GM18511 (cell line): Measurements from ENCODE around the gene TXNDC12.
"Not testable (repeated sequence)": the region's sequence is repeated elsewhere in the genome, so short reads cannot be mapped to it uniquely, and the experiment has no call there.

Experiments used
- ATAC-seq: cut with Tn5 transposase; IDR thresholded peaks from one replicate; pipeline ENCODE4 v1.9.1; 2021; ENCODE audit warnings: mild to moderate bottlenecking, moderate library complexity; ENCODE audit not compliant: unreplicated experiment

TXNDC12 gene

GRCh38 chr1:52049337-52049736 is 5.7 kb downstream of the TXNDC12 start:
- ATAC-seq = not testable (repeated sequence)

GRCh38 chr1:52045666-52046195 is 9.3 kb downstream of the TXNDC12 start:
- not testable (repeated sequence) for ATAC-seq

DNA sequence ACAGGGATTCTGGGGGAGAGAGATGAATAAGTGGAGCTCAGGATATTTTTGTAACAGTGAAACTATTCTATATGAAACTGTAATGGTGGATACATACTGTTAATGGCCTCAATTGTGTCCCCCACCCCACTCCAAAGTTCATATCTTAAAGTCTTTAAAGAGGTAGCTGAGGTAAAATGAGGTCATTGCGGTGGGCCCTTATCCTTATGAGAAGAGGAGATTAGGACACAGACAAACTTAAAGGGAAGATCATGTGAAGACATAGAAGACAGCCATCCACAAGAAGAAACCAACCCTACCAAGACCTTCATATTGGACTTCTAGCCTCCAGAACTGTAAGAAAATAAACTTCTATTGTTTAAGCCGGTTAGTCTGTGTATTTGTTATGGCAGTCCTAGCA is 9.8 kb downstream of the TXNDC12 start:
- ATAC-seq = no peak

DNA sequence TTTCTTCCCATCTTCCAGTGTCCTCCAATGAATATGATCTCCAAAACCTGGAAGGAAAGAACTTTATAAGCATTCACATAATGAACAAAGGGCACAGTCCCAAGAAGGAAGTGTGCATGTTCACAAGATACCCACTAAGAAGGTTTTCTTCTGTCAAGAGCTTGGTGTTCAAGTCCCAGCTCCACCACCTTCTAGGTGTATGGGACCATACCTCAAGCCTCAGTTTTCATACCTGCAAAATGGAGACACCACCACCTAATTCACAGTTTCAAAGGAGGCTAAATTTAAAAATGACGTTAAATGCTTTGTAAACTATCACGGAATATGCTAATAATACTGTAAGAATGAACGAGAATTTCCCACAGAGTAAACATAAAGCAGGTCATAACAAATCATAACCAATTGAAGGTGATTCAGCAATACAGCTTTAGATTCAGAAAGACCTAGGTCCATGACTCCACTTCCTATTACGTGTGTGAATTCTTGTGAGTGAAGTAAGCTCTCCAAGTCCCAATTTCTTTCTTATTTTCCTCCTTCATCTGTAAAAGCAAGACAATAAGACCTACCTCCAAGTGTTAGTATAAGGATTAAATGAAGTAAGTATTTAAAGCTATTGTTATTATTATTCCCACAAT is 13.3 kb downstream of the TXNDC12 start:
- ATAC-seq = no peak

DNA sequence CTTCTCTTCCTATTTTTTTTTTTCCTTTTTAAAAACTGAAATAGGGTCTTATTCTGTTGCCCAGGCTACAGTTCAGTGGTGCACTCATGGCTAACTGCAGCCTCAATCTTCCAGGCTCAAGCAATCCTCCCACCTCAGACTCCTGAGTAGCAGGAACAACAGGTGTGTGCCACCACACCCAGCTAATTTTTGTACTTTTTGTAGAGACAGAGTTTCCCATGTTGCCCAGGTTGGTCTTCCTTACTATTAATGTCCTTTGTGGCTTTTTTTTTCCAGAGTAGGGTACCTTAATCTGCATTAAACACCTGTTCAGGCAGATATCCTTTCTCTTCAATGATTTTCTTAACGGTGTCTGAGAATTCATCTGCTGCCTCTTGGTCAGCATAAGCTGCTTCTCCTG is 17.1 kb downstream of the TXNDC12 start:
- no peak for ATAC-seq

- ATAC-seq = no peak
These were observed 17.6 kb downstream of the TXNDC12 start for GRCh38 chr1:52037402-52037814.

GRCh38 chr1:52034050-52034384 is 21.0 kb downstream of the TXNDC12 start:
- ATAC-seq = no peak

GRCh38 chr1:52033190-52034049 is 21.6 kb downstream of the TXNDC12 start, which contains the start of gene KTI12:
Gene KTI12 (minus strand): TSS chr1:52033810. CDS start chr1:52033761, 49 bp downstream.
- peak; percentile 94 for ATAC-seq

GRCh38 chr1:52032785-52033131 is 22.2 kb downstream of the TXNDC12 start:
- no peak for ATAC-seq

DNA sequence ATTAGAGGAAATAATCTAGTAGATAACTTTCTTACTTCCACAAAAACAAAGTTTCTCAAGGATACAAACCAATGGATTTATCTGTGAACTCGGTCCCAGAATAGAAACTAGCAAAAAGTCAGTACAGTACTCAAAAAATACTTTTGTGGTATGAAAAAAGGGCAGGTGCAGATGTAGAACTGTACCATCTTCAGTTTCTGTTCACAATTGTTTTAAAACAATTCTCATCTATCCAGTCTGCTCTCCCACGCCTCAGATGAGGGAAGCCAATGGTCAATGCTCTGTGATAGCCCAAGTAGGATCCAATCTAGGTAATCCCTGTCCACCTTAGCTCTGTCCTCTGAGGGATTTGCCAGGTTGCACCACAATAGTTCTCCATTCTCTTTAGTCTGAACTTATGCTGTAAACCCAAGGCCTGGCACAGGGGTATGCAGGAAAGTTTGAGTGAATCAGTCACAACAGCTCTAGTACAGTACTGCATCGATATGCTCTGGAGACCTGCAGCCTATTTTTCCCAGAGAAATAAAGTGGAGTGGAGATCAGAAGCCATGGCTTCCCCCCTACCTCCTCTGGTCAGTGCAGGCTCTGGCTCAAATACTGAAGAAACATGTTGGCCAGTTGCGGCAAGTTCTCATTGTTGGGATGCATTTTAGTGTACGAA is 22.7 kb downstream of the TXNDC12 start:
- no peak for ATAC-seq

GRCh38 chr1:52028839-52029238 is 26.2 kb downstream of the TXNDC12 start:
- not testable (repeated sequence) for ATAC-seq

- ATAC-seq = no peak
These were observed 26.7 kb downstream of the TXNDC12 start for GRCh38 chr1:52028328-52028727.

DNA sequence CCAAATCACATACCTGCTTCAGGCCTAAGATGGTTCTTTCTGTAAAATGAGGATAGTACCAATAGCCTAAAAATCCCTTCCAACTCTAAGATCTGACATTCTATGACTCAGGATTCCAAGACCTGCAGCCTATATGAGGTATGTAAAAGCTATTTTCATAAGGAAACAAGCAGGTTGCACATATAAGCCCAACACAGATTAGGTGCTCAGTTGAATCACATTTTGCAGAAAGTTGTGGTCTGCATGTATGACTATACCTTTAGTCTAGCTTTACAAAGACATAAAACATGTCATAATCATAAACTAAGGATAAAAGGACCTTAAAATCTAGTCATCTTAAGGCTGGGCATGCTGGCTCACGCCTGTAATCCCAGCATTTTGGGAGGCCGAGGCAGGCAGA is 28.7 kb downstream of the TXNDC12 start:
- no peak for ATAC-seq

DNA sequence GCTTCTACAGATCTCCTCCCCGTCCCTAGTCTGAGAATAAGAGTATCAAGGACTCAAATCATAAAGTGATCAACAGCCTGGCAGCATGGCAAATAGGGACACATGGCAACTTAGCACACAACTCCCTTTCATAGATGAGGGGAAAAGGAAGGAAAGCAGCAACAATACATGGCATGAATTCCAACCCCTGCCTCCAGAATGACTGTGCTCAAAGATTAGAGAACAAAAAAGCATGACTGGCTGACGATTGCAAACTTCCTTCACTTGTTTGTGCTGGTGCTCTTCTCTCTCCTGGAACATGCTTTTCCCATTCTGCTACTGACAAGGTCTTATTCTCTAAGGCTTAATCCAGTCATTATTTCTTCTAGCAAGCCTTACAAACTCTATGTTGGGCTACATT is 32.9 kb downstream of the TXNDC12 start:
- ATAC-seq = no peak

DNA sequence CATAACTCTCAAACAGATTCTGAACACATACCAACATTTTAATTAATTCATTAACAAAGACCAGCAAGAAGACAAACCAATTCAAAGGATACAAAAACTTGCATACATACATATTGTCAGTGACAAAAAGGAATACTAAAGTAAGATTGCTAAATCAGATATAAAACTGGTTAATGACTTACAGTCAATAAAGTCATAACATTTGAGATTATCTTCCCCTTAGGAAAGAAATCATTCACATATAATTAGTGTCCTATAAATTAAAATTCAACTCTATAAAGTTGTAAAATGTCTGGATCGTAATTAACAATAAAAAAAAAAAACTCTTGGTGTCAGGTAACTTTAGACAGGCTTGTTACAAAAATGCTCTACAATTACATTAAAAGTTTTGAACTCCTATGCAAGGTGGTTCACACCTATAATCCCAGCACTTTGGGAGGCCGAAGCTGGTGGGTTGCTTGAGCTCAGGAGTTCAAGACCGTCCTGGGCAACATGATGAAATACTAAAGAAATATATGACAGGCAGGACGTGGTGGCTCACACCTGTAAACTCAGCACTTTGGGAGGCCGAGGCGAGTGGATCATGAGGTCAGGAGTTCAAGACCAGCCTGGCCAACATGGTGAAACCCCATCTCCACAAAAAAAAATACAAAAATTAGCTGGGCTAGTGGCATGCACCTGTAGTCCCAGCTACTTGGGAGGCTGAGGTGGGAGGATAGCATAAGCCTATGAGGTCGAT is 46.8 kb downstream of the TXNDC12 start:
- no peak for ATAC-seq

DNA sequence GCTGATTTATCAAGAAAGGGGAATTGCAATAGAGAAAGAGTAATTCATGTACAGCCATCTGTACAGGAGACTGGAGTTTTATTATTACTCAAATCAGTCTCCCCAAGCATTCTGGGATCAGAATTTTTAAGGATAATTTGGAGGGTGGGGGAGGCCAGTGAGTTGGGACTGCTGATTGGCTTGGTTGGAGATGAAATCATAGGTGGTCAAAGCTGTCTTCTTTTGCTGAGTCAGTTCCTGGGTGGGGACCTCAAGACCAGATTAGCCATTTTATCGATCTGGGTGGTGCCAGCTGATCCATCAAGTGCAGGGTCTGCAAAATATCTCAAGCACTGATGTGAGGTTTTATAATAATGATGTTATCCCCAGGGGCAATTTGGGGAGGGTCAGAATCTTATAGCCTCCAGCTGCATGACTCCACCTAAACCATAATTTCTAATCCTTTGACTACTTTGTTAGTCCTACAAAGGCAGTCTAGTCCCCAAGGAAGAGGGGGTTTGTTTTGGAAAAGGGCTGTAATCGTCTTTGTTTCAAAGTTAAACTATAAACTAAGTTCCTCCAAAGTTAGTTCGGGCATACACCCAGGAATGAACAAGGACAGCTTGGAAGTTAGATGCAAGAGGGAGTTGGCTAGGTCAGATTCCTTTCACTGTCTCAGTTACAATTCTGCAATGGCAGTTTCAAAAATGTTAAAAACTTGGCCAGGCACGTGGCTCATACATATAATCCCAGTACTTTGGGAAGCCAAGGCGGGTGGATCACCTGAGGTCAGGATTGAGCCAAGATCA is 47.6 kb downstream of the TXNDC12 start:
- no peak for ATAC-seq

GRCh38 chr1:52006081-52006553 is 48.9 kb downstream of the TXNDC12 start:
- not testable (repeated sequence) for ATAC-seq

GRCh38 chr1:52005548-52005947 is 49.4 kb downstream of the TXNDC12 start:
- ATAC-seq = not testable (repeated sequence)

DNA sequence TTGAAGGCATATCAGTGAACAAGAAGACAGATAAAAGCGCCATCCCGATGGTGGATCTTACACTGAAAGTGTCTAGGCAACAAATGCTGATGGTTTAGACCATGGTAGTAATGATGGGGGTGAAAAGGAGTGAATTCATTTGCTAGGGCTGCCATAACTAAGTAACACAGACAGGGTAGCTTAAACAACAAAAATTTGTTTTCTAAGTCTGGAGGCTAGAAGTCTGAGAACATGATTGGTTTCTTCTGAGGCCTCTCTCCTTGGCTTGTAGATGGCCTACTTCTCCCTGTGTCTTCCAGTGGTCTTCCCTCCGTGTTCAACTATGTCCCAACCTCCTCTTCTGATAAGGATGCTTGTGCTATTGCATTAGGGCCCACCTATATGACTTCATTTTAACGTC is 51.1 kb downstream of the TXNDC12 start:
- no peak for ATAC-seq
